ENCODE measurements around the gene DHX35.
A peak's percentile ranks its signal among the peaks of the same experiment; 100 is the strongest.

Gene DHX35

DNA sequence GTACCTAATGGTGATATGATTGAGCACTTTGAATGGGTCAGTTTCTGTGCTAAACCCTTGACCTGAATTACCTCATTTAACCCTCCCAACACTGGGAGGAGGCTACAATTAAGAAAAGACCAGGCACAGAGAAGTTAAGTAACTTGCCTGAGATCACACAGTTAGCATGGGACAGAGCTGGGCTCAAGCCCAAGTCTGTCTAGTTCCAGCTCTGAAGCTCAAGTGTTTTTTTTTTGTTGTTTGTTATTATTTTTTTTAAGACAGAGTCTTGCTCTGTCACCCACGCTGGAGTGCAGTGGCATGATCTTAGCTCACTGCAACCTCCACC, 31.9 kb upstream of the DHX35 start:
- peak overlapping the region; percentile 41 for H3K27ac Mint-ChIP-seq
- TF ChIP-seq, protein P1, sequence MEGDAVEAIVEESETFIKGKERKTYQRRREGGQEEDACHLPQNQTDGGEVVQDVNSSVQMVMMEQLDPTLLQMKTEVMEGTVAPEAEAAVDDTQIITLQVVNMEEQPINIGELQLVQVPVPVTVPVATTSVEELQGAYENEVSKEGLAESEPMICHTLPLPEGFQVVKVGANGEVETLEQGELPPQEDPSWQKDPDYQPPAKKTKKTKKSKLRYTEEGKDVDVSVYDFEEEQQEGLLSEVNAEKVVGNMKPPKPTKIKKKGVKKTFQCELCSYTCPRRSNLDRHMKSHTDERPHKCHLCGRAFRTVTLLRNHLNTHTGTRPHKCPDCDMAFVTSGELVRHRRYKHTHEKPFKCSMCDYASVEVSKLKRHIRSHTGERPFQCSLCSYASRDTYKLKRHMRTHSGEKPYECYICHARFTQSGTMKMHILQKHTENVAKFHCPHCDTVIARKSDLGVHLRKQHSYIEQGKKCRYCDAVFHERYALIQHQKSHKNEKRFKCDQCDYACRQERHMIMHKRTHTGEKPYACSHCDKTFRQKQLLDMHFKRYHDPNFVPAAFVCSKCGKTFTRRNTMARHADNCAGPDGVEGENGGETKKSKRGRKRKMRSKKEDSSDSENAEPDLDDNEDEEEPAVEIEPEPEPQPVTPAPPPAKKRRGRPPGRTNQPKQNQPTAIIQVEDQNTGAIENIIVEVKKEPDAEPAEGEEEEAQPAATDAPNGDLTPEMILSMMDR (IDR thresholded peaks at IDR 0.05): no peak
- DNase-seq: no peak
- H3K4me1 Mint-ChIP-seq: peaks cover 29% of the 10 kb centered on the region
- no peaks in the 10 kb centered on the region for H3K27me3 Mint-ChIP-seq (ENCODE audit: low read depth, poor library complexity)
- peaks cover 18% of the 10 kb centered on the region for H3K36me3 Mint-ChIP-seq (ENCODE audit: low read depth)
- H3K4me3 Mint-ChIP-seq: no peak overlapping the region
- no peaks in the 10 kb centered on the region for H3K9me3 Mint-ChIP-seq

DNA sequence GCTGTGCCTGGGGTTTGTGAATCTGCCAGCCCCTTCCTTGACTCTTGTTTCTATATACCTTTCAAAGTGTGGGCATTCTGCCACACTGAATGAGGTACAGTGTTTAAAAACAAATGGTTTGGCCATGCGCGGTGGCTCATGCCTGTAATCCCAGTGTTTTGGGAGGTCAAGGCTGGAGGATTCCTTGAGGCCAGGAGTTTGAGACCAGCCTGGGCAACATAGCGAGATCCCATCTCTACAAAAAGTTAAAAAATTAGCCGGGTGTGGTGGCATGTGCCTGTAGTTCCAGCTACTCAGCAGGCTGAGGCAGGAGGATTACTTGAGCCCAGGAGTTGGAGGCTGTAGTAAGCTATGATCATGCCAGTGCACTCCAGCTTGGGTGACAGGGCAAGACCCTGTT, 30.2 kb upstream of the DHX35 start:
- Mint-ChIP-seq H3K27ac (no peak overlapping the region), H3K27me3 (ENCODE audit: low read depth, poor library complexity) (no peaks in the 10 kb centered on the region), H3K9me3 (no peaks in the 10 kb centered on the region), H3K4me3 (no peak overlapping the region), H3K4me1 (peaks cover 41% of the 10 kb centered on the region), H3K36me3 (ENCODE audit: low read depth) (peaks cover 25% of the 10 kb centered on the region)
- DNase-seq: no peak
- TF ChIP-seq, protein P1 (IDR thresholded peaks at IDR 0.05): no peak

DNA sequence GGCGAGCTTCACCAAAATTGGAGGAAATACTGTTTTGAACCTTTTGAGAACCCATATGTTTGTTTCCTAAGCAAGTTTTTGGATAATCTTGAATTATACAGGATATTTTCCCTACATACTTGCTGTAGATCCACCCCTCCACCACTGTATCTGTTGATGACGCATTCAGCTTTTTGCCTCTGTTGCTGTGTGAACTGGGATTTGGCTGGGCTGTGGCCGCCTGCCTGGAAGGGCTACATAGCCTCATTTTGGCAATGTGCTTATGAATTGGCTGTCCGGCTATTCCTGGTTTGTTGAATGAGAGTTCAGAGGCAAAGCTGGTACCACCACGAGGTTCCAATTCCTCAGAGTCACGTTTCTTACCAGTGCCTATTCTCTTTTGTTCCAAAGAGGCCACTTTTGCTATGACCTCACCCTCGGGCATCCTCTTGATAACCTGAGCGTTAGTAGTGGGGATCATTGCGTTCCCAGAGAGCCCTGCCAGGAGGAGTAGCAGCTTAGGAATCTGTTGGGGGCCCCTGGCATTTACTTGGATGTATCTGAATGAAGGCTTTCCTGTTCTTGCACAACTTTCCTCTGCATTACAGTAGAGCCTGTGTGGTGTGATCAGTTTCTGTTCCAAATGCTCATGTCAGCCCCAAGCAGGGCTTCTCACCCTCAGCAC, 29.6 kb upstream of the DHX35 start:
- peak overlapping the region; percentile 88 for H3K27ac Mint-ChIP-seq
- H3K4me3 Mint-ChIP-seq: no peak overlapping the region
- no peaks in the 10 kb centered on the region for H3K27me3 Mint-ChIP-seq (ENCODE audit: low read depth, poor library complexity)
- DNase-seq: no peak
- H3K4me1 Mint-ChIP-seq: peaks cover 46% of the 10 kb centered on the region
- TF ChIP-seq, protein P1 (IDR thresholded peaks at IDR 0.05): no peak
- H3K36me3 Mint-ChIP-seq (ENCODE audit: low read depth): peaks cover 25% of the 10 kb centered on the region
- H3K9me3 Mint-ChIP-seq: no peaks in the 10 kb centered on the region

DNA sequence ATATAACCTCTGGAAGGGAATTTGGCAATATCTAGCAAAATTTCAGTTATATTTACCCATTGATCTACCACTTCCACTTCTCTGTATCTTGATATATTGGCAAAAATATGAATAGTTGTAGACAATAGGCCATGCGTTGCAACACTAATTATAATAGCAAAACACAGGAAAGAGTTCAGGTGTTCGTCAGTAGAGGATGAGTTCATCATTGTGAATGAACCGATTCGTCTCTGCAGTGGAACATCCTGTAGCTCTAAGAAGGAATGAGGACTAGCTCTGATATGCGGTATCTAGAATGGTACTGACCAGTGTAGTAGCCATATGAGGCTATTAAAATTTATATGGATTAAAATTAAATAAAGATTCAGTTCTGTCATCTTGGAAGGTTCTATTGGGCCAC, 27.6 kb upstream of the DHX35 start:
- Mint-ChIP-seq H3K9me3 (no peaks in the 10 kb centered on the region), H3K27me3 (ENCODE audit: low read depth, poor library complexity) (no peaks in the 10 kb centered on the region), H3K4me3 (no peak overlapping the region), H3K4me1 (peaks cover 44% of the 10 kb centered on the region), H3K36me3 (ENCODE audit: low read depth) (peaks cover 29% of the 10 kb centered on the region), H3K27ac (no peak overlapping the region)
- TF ChIP-seq, protein P1 (IDR thresholded peaks at IDR 0.05): no peak
- DNase-seq: no peak

DNA sequence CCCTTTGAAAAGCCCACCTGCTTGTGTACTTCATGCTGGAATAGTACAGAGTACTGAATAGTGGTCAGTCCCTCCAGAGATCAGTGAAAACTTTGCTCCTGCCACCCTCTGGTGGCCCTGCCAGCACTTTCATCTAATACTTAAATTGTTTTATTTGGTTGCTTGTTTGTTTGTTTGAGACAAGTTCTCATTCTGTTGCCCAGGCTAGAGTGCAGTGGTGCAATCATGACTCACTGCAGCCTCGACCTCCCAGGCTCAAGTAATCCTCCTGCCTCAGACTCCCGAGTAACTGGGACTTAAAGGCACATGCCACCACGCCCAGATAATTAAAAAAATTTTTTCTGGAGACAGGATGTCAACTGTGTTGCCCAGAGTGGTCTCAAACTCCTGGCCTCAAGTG, 26.9 kb upstream of the DHX35 start:
- H3K27ac Mint-ChIP-seq: peak overlapping the region; percentile 22
- H3K4me3 Mint-ChIP-seq: no peak overlapping the region
- H3K36me3 Mint-ChIP-seq (ENCODE audit: low read depth): peaks cover 34% of the 10 kb centered on the region
- H3K27me3 Mint-ChIP-seq (ENCODE audit: low read depth, poor library complexity): no peaks in the 10 kb centered on the region
- DNase-seq: no peak
- TF ChIP-seq, protein P1 (IDR thresholded peaks at IDR 0.05): no peak
- H3K4me1 Mint-ChIP-seq: peaks cover 38% of the 10 kb centered on the region
- H3K9me3 Mint-ChIP-seq: no peaks in the 10 kb centered on the region

DNA sequence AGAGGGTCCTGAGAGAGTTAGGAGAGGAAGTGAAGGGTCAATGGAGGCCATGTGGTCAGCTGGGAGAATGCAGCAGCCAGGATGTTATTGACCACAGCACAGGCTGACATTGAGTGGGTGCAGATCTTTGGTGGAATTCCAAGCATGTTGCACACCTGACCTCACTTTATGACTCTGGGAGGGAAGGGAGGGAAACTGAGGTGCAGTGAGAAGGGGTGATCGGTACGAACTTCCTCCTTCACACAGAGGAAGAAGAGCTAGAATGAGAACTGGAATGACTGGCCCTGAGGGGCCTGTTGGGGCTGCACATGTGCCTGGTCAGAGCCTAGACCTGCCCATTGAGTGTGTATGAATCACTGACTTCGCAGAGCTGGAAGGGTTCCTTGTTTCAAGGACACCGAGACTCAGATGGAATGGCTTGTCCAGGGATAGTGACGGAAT, 26.2 kb upstream of the DHX35 start:
- Mint-ChIP-seq H3K9me3 (no peaks in the 10 kb centered on the region), H3K36me3 (ENCODE audit: low read depth) (peaks cover 36% of the 10 kb centered on the region)

More for the DNA sequence above, 26.2 kb upstream of the DHX35 start:
- Mint-ChIP-seq H3K27me3 (ENCODE audit: low read depth, poor library complexity) (no peaks in the 10 kb centered on the region), H3K4me3 (no peak overlapping the region), H3K27ac (no peak overlapping the region), H3K4me1 (peaks cover 35% of the 10 kb centered on the region)
- DNase-seq: no peak
- TF ChIP-seq, protein P1 (IDR thresholded peaks at IDR 0.05): no peak
